ENCODE results near the gene KIFC1.

GRCh38 chr6:33445119-33445603, 53.5 kb downstream of the KIFC1 start:
- TF ChIP-seq CTCF (IDR thresholded peaks at IDR 0.05) (no peak), POLR2A (IDR thresholded peaks at IDR 0.05) (no peak)
